Measurements from ENCODE around the gene DHRS2.

The DHRS2 gene

DNA sequence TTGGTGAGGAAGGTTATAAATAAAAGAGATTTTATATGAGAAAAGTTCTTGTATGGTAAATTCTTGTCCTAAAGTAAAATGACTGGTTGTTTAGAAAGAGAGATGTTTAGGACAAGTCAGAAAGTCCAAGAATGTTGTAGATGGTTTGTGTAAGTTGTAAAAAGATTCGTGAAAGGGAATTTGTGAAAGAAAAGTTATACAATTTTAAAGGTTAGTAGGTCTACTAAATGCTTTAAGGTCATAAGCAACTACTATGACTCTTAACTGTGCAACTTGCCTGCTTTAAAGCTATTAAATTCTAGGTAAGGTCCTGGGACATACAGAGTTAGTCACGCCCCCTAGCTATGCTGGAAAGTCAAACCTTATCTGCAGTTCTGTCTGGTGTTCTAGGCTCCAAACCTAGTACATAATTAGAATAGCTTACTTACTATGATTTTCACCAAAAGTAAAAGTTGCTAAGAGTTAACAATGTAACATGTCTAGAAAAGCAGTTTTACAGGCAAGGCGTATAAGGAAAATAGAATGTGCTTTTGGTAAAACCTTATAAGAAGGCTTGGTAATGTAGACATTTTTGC, 11.2 kb upstream of the DHRS2 start:
- H3K9me3 ChIP-seq (ENCODE audit: control extremely low read depth in 1 of 5, control insufficient read depth in 4 of 5, insufficient read depth in 2 of 5, low read depth in 1 of 5, low read length in 4 of 5) = peaks cover 0 to 16% (median 5%) of the 10 kb centered on the region in 5 experiments

GRCh38 chr14:23626946-23627345, 9.2 kb upstream of the DHRS2 start:
- H3K4me3 ChIP-seq (ENCODE audit: control insufficient read depth in 1 of 7, extremely low read depth in 1 of 7, insufficient read depth in 4 of 7, low read depth in 2 of 7, low read length in 6 of 7) = no peak overlapping the region
- H3K27me3 ChIP-seq (replicated peaks in 2 of 5; ENCODE audit: control insufficient read depth in 4 of 5, insufficient read depth in 5 of 5, low read length in 4 of 5) = no peaks in the 10 kb centered on the region
- CTCF ChIA-PET = interaction anchor here (1.0 to 1.9 kb wide), 5 partner anchors 12 to 304 kb away, joined by 3 to 6 read pairs (median 4); no protein-coding TSS in a partner anchor
- POLR2A ChIA-PET = no interaction called here
- no peak for DNase-seq
- H3K27ac ChIP-seq (ENCODE audit: insufficient read depth in 1 of 2, low read depth in 1 of 2, low read length in 2 of 2, poor library complexity in 1 of 2, severe bottlenecking in 2 of 2) = no peak overlapping the region
- no peaks in the 10 kb centered on the region for H3K36me3 ChIP-seq (ENCODE audit: control insufficient read depth in 4 of 4, insufficient read depth in 4 of 4, low read length in 3 of 4)
- H3K4me1 ChIP-seq (ENCODE audit: control extremely low read depth in 1 of 4, control insufficient read depth in 4 of 4, insufficient read depth in 4 of 4, low read length in 3 of 4) = peaks cover 0 to 3% (median under 1%) of the 10 kb centered on the region in 4 experiments
- peaks cover 0 to 16% (median 5%) of the 10 kb centered on the region in 5 experiments for H3K9me3 ChIP-seq (ENCODE audit: control extremely low read depth in 1 of 5, control insufficient read depth in 4 of 5, insufficient read depth in 2 of 5, low read depth in 1 of 5, low read length in 4 of 5)

More for the DNA sequence above, 11.2 kb upstream of the DHRS2 start:
- H3K36me3 ChIP-seq (ENCODE audit: control insufficient read depth in 4 of 4, insufficient read depth in 4 of 4, low read length in 3 of 4) = no peaks in the 10 kb centered on the region
- H3K27ac ChIP-seq (ENCODE audit: insufficient read depth in 1 of 2, low read depth in 1 of 2, low read length in 2 of 2, poor library complexity in 1 of 2, severe bottlenecking in 2 of 2) = no peak overlapping the region
- CTCF ChIA-PET = no interaction called here
- no peak for DNase-seq
- no peaks in the 10 kb centered on the region for H3K4me1 ChIP-seq (ENCODE audit: control extremely low read depth in 1 of 4, control insufficient read depth in 4 of 4, insufficient read depth in 4 of 4, low read length in 3 of 4)
- 100% methylated on average over 2 of the region's 3 CpGs for WGBS (ENCODE audit: insufficient coverage)
- no peaks in the 10 kb centered on the region for H3K27me3 ChIP-seq (replicated peaks in 2 of 5; ENCODE audit: control insufficient read depth in 4 of 5, insufficient read depth in 5 of 5, low read length in 4 of 5)
- H3K4me3 ChIP-seq (ENCODE audit: control insufficient read depth in 1 of 7, extremely low read depth in 1 of 7, insufficient read depth in 4 of 7, low read depth in 2 of 7, low read length in 6 of 7) = no peak overlapping the region
- POLR2A ChIA-PET = interaction anchor here (0.6 to 0.8 kb wide), 2 partner anchors 22 to 88 kb away, joined by 3 read pairs; no protein-coding TSS in a partner anchor

- H3K27ac ChIP-seq (ENCODE audit: insufficient read depth in 1 of 2, low read depth in 1 of 2, low read length in 2 of 2, poor library complexity in 1 of 2, severe bottlenecking in 2 of 2) = no peak overlapping the region
- H3K27me3 ChIP-seq (replicated peaks in 2 of 5; ENCODE audit: control insufficient read depth in 4 of 5, insufficient read depth in 5 of 5, low read length in 4 of 5) = no peaks in the 10 kb centered on the region
- POLR2A ChIA-PET = no interaction called here
- DNase-seq = no peak
- H3K36me3 ChIP-seq (ENCODE audit: control insufficient read depth in 4 of 4, insufficient read depth in 4 of 4, low read length in 3 of 4) = no peaks in the 10 kb centered on the region
- no peak overlapping the region for H3K4me3 ChIP-seq (ENCODE audit: control insufficient read depth in 1 of 7, extremely low read depth in 1 of 7, insufficient read depth in 4 of 7, low read depth in 2 of 7, low read length in 6 of 7)
- WGBS (ENCODE audit: insufficient coverage) = 100% methylated on average over 6 of the region's 6 CpGs
- H3K4me1 ChIP-seq (ENCODE audit: control extremely low read depth in 1 of 4, control insufficient read depth in 4 of 4, insufficient read depth in 4 of 4, low read length in 3 of 4) = peaks cover 0 to 6% (median 4%) of the 10 kb centered on the region in 4 experiments
- H3K9me3 ChIP-seq (ENCODE audit: control extremely low read depth in 1 of 5, control insufficient read depth in 4 of 5, insufficient read depth in 2 of 5, low read depth in 1 of 5, low read length in 4 of 5) = peaks cover 0 to 16% (median 5%) of the 10 kb centered on the region in 5 experiments
- CTCF ChIA-PET = interaction anchor here (1.2 kb wide), 1 partner anchor 303 kb away, joined by 4 read pairs; no protein-coding TSS in a partner anchor
These were observed 8.2 kb upstream of the DHRS2 start for GRCh38 chr14:23627961-23628360.

DNA sequence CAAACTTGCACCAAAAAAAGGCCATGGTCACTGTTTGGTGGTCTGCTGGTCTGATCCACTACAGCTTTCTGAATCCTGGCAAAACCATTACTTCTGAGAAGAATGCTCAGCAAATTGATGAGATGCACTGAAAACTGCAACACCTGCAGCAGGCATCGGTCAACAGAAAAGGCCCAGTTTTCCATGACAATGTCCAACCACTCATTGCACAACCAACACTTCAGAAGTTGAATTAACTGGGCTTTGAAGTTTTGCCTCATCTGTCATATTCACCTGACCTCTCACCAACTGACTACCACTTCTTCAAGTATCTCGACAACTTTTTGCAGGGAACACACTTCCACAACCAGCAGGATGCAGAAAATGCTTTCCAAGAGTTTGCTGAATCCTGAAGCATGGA, 7.0 kb upstream of the DHRS2 start:
- POLR2A ChIA-PET = no interaction called here
- Histone ChIP-seq H3K36me3 (ENCODE audit: control insufficient read depth in 4 of 4, insufficient read depth in 4 of 4, low read length in 3 of 4) (no peaks in the 10 kb centered on the region), H3K4me1 (ENCODE audit: control extremely low read depth in 1 of 4, control insufficient read depth in 4 of 4, insufficient read depth in 4 of 4, low read length in 3 of 4) (peaks cover 0 to 6% (median 4%) of the 10 kb centered on the region in 4 experiments), H3K27me3 (replicated peaks in 2 of 5; ENCODE audit: control insufficient read depth in 4 of 5, insufficient read depth in 5 of 5, low read length in 4 of 5) (no peaks in the 10 kb centered on the region), H3K27ac (ENCODE audit: insufficient read depth in 1 of 2, low read depth in 1 of 2, low read length in 2 of 2, poor library complexity in 1 of 2, severe bottlenecking in 2 of 2) (no peak overlapping the region), H3K9me3 (ENCODE audit: control extremely low read depth in 1 of 5, control insufficient read depth in 4 of 5, insufficient read depth in 2 of 5, low read depth in 1 of 5, low read length in 4 of 5) (peaks cover 0 to 11% (median 3%) of the 10 kb centered on the region in 5 experiments), H3K4me3 (ENCODE audit: control insufficient read depth in 1 of 7, extremely low read depth in 1 of 7, insufficient read depth in 4 of 7, low read depth in 2 of 7, low read length in 6 of 7) (no peak overlapping the region)
- WGBS (ENCODE audit: insufficient coverage) = 75% methylated on average over 1 of the region's 2 CpGs
- CTCF ChIA-PET = interaction anchor here (0.6 to 1.4 kb wide), 2 partner anchors 13 to 265 kb away, joined by 3 to 4 read pairs; no protein-coding TSS in a partner anchor
- no peak for DNase-seq

GRCh38 chr14:23629832-23630396, 6.2 kb upstream of the DHRS2 start:
- Histone ChIP-seq H3K36me3 (ENCODE audit: control insufficient read depth in 4 of 4, insufficient read depth in 4 of 4, low read length in 3 of 4) (no peaks in the 10 kb centered on the region), H3K4me3 (ENCODE audit: control insufficient read depth in 1 of 7, extremely low read depth in 1 of 7, insufficient read depth in 4 of 7, low read depth in 2 of 7, low read length in 6 of 7) (no peak overlapping the region), H3K27ac (ENCODE audit: insufficient read depth in 1 of 2, low read depth in 1 of 2, low read length in 2 of 2, poor library complexity in 1 of 2, severe bottlenecking in 2 of 2) (no peak overlapping the region), H3K27me3 (replicated peaks in 2 of 5; ENCODE audit: control insufficient read depth in 4 of 5, insufficient read depth in 5 of 5, low read length in 4 of 5) (no peaks in the 10 kb centered on the region), H3K4me1 (ENCODE audit: control extremely low read depth in 1 of 4, control insufficient read depth in 4 of 4, insufficient read depth in 4 of 4, low read length in 3 of 4) (peaks cover 0 to 6% (median 4%) of the 10 kb centered on the region in 4 experiments), H3K9me3 (ENCODE audit: control extremely low read depth in 1 of 5, control insufficient read depth in 4 of 5, insufficient read depth in 2 of 5, low read depth in 1 of 5, low read length in 4 of 5) (peaks cover 0 to 4% (median 0%) of the 10 kb centered on the region in 5 experiments)
- DNase-seq = no peak
- ChIA-PET POLR2A (no interaction called here), CTCF (interaction anchor here (0.6 to 6.6 kb wide), 6 partner anchors 12 to 319 kb away, joined by 3 to 69 read pairs (median 4); no protein-coding TSS in a partner anchor)

- WGBS (ENCODE audit: insufficient coverage) = no CpG with 5 or more reads among the region's 1 CpG
- Histone ChIP-seq H3K27me3 (replicated peaks in 2 of 5; ENCODE audit: control insufficient read depth in 4 of 5, insufficient read depth in 5 of 5, low read length in 4 of 5) (no peaks in the 10 kb centered on the region), H3K4me1 (ENCODE audit: control extremely low read depth in 1 of 4, control insufficient read depth in 4 of 4, insufficient read depth in 4 of 4, low read length in 3 of 4) (peaks cover 0 to 6% (median 4%) of the 10 kb centered on the region in 4 experiments), H3K27ac (ENCODE audit: insufficient read depth in 1 of 2, low read depth in 1 of 2, low read length in 2 of 2, poor library complexity in 1 of 2, severe bottlenecking in 2 of 2) (no peak overlapping the region), H3K36me3 (ENCODE audit: control insufficient read depth in 4 of 4, insufficient read depth in 4 of 4, low read length in 3 of 4) (no peaks in the 10 kb centered on the region), H3K9me3 (ENCODE audit: control extremely low read depth in 1 of 5, control insufficient read depth in 4 of 5, insufficient read depth in 2 of 5, low read depth in 1 of 5, low read length in 4 of 5) (no peaks in the 10 kb centered on the region), H3K4me3 (ENCODE audit: control insufficient read depth in 1 of 7, extremely low read depth in 1 of 7, insufficient read depth in 4 of 7, low read depth in 2 of 7, low read length in 6 of 7) (no peak overlapping the region)
- ChIA-PET CTCF (interaction anchor here (1.3 to 6.6 kb wide), 12 partner anchors 9 to 305 kb away, joined by 4 to 69 read pairs (median 6); no protein-coding TSS in a partner anchor), POLR2A (no interaction called here)
- DNase-seq = no peak
These were observed 5.5 kb upstream of the DHRS2 start for GRCh38 chr14:23630687-23631086.

GRCh38 chr14:23631234-23631633, 4.9 kb upstream of the DHRS2 start:
- Histone ChIP-seq H3K4me3 (ENCODE audit: control insufficient read depth in 1 of 7, extremely low read depth in 1 of 7, insufficient read depth in 4 of 7, low read depth in 2 of 7, low read length in 6 of 7) (no peak overlapping the region), H3K36me3 (ENCODE audit: control insufficient read depth in 4 of 4, insufficient read depth in 4 of 4, low read length in 3 of 4) (no peaks in the 10 kb centered on the region), H3K27ac (ENCODE audit: insufficient read depth in 1 of 2, low read depth in 1 of 2, low read length in 2 of 2, poor library complexity in 1 of 2, severe bottlenecking in 2 of 2) (no peak overlapping the region), H3K4me1 (ENCODE audit: control extremely low read depth in 1 of 4, control insufficient read depth in 4 of 4, insufficient read depth in 4 of 4, low read length in 3 of 4) (peaks cover 0 to 6% (median 4%) of the 10 kb centered on the region in 4 experiments), H3K27me3 (replicated peaks in 2 of 5; ENCODE audit: control insufficient read depth in 4 of 5, insufficient read depth in 5 of 5, low read length in 4 of 5) (no peaks in the 10 kb centered on the region), H3K9me3 (ENCODE audit: control extremely low read depth in 1 of 5, control insufficient read depth in 4 of 5, insufficient read depth in 2 of 5, low read depth in 1 of 5, low read length in 4 of 5) (no peaks in the 10 kb centered on the region)
- ChIA-PET POLR2A (interaction anchor here (1.1 kb wide), 1 partner anchor 42 kb away, joined by 4 read pairs; no protein-coding TSS in a partner anchor), CTCF (interaction anchor here (0.7 to 6.6 kb wide), 27 partner anchors 10 to 322 kb away, joined by 3 to 69 read pairs (median 5); no protein-coding TSS in a partner anchor)
- DNase-seq = no peak
